NCI-H2196 treated with DMSO at 0.1 percent for 48 hours (cell line): ENCODE measurements around the gene TBC1D22A.
A peak's percentile ranks its signal among the peaks of the same experiment; 100 is the strongest.
"Not testable (repeated sequence)": the region's sequence is repeated elsewhere in the genome, so short reads cannot be mapped to it uniquely, and the experiment has no call there.

ENCODE experiments used
- DNase-seq: peaks from one replicate; lab custom pipeline; 2025; ENCODE audit not compliant: unreplicated experiment; lab: John Stamatoyannopoulos, UW

TBC1D22A gene, protein sequence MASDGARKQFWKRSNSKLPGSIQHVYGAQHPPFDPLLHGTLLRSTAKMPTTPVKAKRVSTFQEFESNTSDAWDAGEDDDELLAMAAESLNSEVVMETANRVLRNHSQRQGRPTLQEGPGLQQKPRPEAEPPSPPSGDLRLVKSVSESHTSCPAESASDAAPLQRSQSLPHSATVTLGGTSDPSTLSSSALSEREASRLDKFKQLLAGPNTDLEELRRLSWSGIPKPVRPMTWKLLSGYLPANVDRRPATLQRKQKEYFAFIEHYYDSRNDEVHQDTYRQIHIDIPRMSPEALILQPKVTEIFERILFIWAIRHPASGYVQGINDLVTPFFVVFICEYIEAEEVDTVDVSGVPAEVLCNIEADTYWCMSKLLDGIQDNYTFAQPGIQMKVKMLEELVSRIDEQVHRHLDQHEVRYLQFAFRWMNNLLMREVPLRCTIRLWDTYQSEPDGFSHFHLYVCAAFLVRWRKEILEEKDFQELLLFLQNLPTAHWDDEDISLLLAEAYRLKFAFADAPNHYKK

DNA sequence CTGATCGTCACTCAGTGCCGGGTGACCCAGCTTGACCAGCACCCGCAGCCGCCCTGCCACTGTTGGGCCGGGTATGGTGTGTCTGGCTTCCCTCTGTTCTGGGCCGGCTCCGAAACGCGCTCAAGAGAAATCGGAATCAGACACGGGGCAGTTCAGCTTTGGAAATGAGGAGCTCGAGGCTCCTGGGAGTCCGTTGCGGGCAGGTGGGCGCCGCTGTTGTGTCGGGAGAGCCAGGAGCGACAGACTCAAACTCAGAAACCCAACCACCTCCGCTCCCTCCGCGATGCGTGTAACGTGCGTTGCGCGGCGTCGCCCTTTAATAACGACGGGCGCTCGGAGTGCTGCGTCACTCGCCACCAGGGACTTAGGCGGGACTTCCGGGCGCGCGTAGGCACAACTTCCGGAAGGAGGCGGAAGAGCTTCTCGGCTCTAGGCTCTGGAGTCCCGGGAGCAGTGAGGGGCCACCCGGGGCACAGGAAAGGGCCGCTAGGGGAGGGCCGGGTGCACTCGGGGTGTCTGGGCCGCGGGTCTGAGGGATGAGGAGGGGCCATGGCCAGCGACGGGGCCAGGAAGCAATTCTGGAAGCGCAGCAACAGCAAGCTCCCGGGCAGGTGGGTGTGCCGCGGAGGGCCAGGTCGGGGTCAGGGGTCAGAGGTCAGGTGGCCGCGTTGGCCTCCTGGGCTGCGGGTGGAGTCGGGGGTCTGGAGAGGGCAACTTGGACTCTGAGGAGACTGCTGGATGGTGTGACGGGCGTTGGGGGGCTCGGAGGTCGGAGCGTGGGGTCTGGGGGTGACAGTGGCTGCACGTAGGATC, at the start of gene TBC1D22A:
Gene TBC1D22A, plus strand, starts transcription at position 413 of the 813 bp plus-strand sequence. Its CDS starts 137 bp downstream, at position 550.
- DNase-seq: peak; percentile 85

DNA sequence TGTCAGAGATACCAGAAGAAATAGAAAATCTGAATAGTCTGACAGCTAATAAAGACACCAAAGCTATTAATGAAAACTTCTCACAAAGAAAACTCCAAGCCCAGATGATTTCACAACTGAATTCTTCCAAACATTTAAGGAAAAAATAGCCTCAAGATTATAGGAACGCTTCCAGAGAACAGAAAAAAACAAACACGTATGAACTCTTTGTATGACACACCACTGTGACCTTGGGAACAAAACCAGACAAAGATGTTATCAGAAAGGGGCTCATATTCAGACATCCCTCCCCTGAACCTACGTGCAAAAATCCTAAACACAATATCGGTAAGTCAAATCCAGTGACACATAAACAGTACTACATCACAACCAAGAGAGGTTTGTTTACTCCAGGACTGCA, 47.9 kb upstream of the TBC1D22A start:
- DNase-seq: no peak

DNA sequence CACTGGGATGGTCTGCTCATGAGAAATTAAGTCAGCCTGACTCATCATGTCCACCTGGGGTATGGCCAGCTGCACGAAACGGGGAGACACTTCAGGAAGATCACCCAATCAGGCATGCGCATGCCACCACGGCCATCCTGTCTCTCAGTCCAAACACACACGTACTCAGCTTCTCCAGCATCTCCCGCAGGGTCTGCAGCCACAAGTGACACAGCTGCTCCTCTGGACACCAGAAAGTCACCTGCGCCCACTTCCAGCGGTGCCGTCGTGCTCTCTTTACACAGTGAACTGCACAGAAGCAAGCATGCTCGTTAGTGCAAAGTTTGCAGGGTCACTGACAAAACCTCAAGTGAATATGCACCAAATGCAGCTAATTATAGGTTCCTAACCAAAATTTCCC, 42.5 kb upstream of the TBC1D22A start:
- DNase-seq: no peak

DNA sequence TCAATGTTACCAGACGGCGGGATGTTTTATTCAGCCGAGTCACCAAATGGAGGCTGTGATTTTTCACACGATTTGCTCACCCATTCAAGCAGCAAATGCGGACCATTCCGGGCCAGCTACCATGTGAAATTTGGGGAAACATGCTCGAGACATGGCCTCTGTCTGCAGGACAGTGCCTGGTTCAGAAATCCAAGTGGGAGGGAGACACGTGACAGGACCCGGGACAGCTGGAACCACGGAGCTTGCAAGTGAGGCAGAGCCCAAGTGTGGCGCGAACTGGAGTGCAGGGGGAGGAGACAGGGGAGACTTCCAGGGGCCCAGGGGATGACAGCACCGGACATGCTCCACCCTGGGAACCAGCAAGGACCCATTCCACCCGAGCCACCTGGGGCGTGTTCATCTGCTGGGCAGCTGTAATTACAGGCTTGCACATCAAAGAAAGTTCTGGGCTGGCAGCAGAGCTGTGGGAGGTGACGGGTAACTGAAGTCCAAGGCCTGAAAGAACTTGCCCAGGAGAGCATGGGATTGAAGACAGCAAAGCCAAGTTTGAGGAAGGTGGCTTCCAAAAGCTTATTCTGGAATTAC, 40.9 kb upstream of the TBC1D22A start:
- no peak for DNase-seq

DNA sequence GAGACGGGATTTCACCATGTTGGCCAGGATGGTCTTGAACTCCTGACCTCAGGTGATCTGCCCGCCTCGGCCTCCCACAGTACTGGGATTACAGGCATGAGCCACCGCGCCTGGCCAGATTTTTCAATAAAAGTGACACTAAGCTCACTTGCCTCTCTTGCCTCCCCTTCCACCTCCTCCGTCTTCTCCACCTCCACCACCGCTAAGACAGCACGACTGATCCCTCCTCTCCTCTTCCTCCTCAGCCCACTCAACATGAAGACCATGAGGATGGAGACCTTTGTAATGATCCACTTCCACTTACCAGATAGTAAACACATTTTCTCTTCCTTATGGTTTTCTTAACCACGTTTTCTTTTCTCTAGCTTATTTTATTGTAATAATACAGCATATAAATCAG, 38.6 kb upstream of the TBC1D22A start:
- DNase-seq: no peak

DNA sequence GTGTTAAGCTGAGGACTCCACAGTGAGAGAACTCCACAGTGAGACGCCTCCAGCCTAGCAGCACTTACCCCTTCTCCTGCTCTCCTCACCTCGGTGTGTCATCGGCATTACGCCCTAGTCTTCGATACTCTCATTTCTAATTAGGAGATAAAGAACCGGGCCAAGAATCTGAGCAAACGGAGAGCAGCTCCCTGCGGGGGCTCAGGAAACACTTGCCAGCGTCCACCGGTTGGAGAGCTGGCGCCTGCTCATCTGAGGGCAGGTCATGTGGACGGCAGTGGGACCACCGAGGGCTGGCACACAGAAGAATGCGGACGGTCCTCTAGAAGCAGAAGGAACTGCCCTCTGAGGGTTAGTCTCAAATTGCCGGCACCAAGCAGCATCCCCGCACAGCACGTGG, 37.4 kb upstream of the TBC1D22A start:
- no peak for DNase-seq

DNA sequence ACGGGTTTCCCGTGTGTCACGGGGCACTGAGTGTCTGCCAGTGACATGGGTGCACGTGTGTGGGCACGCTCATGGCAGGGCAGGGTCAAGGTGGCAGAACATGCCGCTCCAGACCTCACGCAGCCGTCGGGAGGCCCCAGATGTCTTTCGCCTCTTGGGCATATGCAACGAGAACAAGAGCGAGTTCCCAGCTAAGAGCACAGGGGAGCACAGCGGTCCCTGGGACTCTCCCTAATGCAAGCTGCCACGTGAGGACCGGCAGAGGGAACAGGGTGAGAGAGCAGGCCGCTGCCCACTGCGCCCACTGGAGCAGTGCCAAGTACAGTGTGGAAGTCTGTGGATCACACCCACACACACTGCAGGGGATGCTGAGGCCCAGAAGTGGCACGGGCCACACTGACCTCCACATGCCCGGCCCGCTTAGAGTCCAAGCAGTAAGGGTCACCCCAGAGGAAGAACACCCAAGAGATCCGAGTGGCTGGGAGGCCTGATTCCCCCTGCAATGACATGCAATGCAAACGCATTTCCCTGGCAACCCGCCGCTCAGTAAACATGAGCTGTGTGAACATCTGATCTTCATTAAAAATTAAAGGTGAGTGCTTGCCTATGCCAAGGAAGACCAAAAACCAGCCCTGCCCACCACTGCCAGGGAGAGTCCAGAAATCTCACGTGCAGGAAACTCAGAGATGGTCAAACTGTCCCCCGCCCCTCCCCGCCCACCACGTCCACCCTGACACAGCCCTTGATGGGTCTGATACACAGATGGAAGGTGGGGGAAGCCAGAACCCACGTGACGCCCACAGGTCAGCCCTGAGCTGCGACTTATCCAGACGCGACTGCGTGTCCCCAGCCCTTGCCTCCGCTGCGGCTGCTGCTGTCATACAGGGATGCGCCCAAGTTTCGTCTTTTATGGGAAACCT, 36.1 kb upstream of the TBC1D22A start:
- peak; percentile 52 for DNase-seq

DNA sequence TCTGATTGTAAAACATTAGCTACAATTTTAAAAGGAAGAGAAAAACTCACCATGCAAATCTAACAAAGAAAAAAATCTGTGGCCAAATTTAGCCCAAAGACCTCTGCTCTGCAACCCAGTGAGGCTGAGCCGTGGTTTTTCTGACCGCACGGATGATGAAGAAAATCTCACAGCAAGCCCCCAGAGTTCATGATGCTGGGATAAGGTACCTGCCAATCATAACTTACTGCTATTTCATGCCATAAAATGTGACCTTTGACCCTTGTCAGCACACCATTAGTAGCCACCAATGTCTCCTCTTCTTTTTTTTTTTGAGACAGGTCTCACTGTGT, 35.5 kb upstream of the TBC1D22A start:
- no peak for DNase-seq

DNA sequence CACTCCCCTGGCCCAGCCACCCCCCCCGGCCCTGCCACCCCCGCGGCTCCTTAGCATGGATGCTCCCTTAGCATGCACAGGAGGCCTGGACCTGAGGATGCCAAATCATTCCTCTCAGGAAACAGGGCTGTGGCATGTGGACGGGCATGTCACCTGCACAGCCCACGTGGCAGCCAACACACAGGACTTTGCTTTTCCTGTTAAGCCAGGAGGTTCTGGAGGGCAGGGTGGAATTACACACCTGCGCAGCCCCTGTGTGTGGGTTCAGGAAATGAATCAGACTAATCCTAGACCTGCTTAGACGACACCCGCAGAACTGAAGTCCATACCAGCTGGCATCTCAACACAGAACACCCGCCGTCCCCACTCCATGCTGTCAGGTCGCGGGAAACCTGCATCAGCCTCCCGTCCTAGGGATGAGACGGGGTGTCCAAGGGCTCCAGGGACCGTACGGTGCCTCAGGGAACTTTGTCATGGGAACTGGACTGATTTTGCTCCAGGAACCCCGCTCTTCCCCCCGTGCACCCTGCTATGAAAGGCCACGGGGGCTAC, 34.6 kb upstream of the TBC1D22A start:
- no peak for DNase-seq

DNA sequence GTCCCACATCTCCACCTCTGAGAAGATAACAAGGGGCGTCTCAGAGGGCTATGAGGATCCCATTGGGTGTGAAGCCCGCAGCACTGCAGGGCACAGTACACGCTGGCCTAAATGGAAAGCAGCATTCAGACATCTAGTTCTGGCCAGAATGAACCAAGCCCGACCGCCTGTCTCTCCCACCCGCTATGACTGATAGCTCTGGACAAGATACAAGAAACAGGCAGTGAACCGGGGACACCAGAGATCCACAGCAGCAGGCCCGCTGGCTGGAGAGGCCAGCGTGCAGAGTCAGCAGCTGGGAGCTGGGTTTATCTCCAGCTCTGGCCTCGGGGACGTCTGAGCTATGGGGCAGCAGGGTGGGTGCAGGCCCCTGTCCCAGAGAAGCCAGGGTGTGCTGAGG, 34.0 kb upstream of the TBC1D22A start:
- DNase-seq: no peak

DNA sequence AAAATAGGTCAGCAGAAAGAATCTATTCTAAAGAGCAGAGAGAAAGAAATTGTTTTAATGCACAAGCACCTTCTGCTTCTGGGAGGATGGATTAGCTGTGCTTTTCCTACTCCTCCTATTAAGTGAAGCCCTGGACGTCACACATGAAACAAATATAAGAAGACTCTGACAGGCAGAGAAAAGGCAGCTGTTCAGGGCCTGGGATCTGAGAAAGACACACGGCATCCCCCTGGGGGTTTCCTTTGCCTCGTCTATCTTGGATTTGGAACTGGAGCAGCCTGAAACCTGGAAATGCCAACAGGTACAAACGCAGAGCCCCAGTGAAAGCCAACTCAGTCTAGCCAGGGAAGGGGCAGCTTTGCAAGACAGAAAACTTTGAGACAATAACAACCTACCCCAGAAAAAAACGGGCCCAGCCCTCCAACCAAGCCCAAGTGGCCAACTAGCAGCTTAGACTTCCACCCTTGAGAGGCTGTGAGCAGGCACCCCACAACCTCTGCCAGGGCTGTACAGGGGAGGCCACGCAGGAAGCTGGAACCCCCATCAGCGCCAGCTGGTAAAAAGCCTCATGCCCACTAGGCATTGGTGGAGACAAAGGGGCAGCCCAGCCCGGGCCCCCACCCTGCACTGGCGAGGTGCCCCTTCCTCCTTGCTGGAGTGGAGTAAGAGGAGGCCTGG, 31.7 kb upstream of the TBC1D22A start:
- DNase-seq: no peak

DNA sequence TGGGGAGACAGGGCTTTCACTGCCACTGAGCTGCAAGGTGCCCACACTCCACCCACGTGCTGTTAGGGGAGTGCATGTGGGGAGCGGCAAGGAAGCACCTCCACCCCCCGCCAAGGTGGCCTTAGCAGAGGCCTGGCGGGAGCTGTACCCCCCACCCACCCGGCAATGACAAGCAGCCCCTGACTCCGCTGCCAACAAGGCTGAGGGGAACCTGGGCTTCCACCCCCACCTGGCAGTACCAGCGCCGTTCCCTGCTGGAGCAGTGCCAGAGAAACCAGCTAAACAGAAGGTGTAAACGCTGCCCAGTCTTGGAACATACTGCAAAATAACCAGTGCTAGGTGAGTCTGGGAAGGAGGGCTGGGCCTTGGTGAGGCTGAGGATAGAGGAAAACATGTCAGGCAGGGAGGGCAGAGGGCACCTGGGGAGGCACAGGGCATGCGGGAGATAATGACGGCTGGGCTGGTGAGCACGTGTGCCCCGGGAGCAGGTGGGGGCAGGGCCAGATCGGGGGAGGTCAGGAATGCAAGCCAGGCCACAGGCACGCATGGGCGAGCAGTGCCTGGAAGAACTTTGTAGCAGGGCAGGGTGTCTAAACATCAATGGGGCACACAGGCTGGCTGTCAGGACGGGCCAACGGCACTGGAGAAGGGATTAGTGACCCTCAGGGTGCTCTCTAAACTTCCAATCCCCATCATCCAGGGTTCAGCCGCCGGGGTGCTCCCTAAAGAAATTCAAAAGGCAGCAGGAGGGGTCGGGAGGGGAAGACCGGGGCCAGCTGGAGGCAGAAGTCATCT, 31.0 kb upstream of the TBC1D22A start:
- peak; percentile 65 for DNase-seq

DNA sequence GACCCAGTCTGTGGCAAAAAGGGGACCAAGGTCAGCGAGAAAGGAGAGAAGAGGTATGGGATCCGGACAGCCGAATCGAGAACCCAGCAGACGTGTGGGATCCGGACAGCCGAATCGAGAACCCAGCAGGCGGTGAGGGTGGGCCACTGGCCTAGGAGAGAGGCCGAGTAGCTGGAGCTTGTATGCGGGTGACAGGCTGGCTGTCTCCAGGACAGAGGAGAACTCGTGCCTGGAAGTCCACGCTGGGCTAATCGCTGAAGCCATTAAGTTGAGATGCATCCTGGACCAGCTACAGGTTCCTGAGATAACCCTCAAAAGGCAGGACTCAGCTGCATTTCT, 30.4 kb upstream of the TBC1D22A start:
- DNase-seq: no peak

DNA sequence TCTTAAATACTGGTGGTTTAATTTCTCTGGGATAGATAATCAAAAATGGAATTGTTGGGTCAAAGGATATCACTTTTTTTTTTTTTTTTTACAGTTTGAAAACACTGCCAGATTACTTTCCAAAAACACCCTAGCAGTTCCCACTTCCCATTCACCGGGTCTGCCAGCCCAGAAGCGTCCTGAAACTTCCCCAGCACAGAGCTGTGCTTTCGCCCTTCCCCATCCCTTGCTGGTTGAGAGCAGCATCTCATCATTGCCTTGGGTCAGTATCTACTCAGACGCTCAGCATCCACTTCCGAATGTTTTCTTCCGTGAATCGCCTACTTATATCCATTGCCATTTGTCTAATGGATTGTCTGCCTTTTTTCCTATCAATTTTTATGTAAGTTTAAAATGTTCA, 29.9 kb upstream of the TBC1D22A start:
- DNase-seq: no peak

DNA sequence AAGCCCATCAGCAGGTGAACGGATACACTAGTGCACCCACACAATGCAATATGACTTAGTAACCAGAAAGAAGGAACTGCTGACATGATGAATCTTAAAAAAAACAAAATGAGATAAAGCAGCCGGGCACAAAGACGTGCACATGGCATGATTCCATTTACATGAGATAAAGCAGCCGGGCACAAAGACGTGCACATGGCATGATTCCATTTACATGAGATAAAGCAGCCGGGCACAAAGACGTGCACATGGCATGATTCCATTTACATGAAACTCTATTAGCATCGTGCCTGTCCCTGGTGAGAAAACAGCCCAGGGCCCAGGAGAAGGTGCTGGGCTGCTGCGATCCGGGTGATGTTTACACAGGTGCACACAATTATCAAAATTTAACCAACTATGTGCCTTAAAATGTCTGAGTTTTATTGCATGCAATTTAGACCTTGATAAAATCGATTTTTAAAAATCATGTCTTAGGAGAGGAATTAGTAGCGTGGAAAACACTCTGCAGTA, 28.2 kb upstream of the TBC1D22A start:
- not testable (repeated sequence) for DNase-seq

DNA sequence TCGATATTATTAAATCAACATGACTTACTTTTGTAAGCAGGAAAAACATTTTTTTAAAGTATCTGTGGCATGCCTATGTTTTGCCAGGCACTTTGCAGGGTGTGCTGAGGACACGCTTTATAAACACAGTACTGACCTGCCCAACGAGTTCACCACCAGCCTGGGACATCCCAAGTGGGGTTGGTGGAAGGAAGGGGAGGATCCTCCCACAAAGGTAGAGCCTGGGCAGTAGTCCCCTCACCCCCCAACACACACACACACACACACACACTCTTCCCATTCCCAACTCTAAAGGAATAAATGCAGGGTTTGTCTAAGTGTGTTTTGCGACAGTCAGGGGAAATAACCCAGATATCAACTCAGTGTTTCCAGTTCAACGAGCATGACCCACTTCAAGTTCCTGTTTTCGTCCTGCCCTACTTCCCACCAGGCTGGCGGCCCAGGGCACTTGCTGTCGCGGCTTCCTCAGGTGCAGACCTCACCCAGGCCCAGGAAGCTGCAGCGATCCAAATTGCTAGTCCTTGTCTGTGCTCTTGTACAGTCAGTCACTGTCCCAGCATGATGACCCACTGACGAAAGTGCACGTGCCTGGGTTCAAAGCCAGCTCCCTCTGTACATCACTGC, 27.5 kb upstream of the TBC1D22A start:
- no peak for DNase-seq

DNA sequence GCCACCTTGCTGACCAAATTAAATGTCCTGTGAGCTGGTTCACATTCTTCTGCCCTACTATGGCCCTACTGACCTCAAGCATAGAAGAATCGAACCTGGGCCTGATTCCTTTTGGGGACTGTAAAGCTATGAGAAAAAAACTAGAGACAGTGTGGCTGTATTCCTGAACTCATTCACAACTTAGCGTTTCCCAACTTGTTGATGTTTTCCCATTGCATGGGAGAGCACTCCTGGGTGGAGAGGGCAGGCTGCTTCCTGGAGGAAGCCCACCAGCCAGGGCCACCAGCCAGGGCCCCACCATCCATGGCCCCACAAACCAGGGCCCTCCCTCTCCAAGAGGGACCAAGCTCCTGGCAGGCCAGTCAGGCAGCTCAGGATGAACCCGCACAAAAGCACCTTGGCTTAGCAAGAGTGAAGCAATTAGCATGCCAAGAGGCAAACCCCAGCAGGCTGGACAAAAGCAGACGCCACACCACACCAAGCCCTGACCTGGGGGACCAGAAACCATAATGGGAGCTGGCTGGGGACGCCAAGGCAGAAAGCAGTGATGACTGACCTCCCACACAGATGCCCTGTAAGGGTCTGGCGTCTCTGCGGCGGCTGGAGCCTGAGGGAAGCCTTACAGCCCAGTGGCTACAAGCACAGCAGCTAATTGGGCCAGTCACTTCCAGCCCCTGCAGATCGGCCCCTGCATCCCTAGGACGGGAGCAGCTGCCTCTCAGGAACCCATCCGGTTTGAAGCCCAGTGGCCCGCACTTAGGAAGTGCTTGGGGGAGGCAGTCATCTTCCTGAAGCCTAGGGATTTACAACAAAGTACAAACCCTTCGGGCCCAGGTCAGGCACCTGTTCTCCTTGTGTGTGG, 26.5 kb upstream of the TBC1D22A start:
- DNase-seq: no peak

DNA sequence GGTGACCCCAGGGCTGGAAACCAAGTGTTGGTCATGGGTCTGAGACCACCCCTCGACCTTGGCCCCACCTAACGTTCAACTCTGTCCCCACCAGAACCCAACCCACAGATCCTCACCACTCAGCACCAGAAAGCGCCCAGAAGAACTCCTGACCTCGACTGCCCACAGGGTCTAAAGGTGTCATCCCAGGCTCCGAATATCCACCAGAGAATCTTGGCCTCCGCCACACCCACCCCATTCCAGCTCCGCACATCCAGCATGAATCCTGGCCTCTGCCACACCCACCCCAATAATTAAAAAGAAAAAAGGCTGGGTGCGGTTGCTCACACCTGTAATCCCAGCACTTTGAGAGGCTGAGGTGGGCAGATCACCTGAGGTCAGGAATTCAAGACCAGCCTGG, 25.7 kb upstream of the TBC1D22A start:
- no peak for DNase-seq
